Measurements from ENCODE around the gene GJB1.
"Not testable (repeated sequence)": the region's sequence is repeated elsewhere in the genome, so short reads cannot be mapped to it uniquely, and the experiment has no call there.

GJB1 gene

GRCh38 chrX:71222929-71223328, at the start of gene GJB1:
GJB1 (plus strand) TSS chrX:71223224; CDS start chrX:71223708, 484 bp downstream.
- DNase-seq (ENCODE audit: low spot score): no peak
- in situ Hi-C loops (cut with MboI; ENCODE audit: low pct_unique_long_range_greater_than_20kb, low sequenced_read_pairs, unreplicated experiment): no loop called here
- TF ChIP-seq, protein P1, sequence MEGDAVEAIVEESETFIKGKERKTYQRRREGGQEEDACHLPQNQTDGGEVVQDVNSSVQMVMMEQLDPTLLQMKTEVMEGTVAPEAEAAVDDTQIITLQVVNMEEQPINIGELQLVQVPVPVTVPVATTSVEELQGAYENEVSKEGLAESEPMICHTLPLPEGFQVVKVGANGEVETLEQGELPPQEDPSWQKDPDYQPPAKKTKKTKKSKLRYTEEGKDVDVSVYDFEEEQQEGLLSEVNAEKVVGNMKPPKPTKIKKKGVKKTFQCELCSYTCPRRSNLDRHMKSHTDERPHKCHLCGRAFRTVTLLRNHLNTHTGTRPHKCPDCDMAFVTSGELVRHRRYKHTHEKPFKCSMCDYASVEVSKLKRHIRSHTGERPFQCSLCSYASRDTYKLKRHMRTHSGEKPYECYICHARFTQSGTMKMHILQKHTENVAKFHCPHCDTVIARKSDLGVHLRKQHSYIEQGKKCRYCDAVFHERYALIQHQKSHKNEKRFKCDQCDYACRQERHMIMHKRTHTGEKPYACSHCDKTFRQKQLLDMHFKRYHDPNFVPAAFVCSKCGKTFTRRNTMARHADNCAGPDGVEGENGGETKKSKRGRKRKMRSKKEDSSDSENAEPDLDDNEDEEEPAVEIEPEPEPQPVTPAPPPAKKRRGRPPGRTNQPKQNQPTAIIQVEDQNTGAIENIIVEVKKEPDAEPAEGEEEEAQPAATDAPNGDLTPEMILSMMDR (IDR thresholded peaks at IDR 0.05; ENCODE audit: extremely low read depth, insufficient read depth, missing control alignments): no peak

DNA sequence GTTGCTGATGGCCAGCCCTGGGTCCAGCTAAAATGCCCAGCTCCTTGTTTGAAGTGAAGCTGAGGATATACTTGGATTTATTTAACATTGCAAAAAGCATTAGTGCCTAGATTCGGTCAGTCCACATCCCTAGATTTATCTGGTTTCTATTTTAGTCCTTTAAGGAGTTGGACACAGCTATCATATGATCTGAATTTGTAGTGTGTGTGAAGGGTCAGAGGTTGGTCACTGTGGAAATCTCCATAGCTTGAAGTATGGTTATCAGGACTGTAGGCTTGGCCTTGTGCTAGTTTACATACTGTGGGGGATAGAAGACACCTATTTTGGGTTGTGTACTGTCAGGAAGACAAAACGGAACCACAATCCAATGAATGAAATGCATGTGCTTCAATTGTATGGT, 49.6 kb upstream of the GJB1 start:
- TF ChIP-seq, protein P1 (IDR thresholded peaks at IDR 0.05; ENCODE audit: extremely low read depth, insufficient read depth, missing control alignments): no peak
- in situ Hi-C loops (cut with MboI; ENCODE audit: low pct_unique_long_range_greater_than_20kb, low sequenced_read_pairs, unreplicated experiment): loop anchor here (10.0 kb wide), 1 partner anchor 179 kb away; no protein-coding TSS in a partner anchor

GRCh38 chrX:71174795-71175194, 48.2 kb upstream of the GJB1 start:
- in situ Hi-C loops (cut with MboI; ENCODE audit: low pct_unique_long_range_greater_than_20kb, low sequenced_read_pairs, unreplicated experiment): loop anchor here (10.0 kb wide), 1 partner anchor 180 kb away; no protein-coding TSS in a partner anchor
- TF ChIP-seq, protein P1 (IDR thresholded peaks at IDR 0.05; ENCODE audit: extremely low read depth, insufficient read depth, missing control alignments): no peak
- no peak for DNase-seq (ENCODE audit: low spot score)

More for the DNA sequence above, 49.6 kb upstream of the GJB1 start:
- no peak for DNase-seq (ENCODE audit: low spot score)

DNA sequence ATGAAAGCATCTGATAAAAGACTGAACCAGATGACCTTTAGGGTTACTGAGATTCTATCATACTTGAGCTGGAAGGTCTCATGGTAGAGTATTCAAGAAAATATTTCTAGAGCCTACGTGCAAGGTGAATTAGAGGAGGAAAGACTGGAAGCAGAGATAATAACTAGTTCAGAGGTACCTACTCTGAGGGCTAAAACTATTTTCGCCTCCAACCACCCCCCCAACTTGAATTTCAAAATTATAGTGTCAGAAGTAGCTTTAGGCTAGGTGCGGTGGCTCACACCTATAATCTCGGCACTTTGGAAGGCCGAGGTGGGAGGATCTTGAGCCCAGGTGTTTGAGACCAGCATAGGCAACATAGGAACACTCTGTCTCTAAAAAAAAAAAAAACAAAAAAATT, 47.5 kb upstream of the GJB1 start:
- in situ Hi-C loops (cut with MboI; ENCODE audit: low pct_unique_long_range_greater_than_20kb, low sequenced_read_pairs, unreplicated experiment): loop anchor here (10.0 kb wide), 1 partner anchor 181 kb away; no protein-coding TSS in a partner anchor
- TF ChIP-seq, protein P1 (IDR thresholded peaks at IDR 0.05; ENCODE audit: extremely low read depth, insufficient read depth, missing control alignments): no peak

DNA sequence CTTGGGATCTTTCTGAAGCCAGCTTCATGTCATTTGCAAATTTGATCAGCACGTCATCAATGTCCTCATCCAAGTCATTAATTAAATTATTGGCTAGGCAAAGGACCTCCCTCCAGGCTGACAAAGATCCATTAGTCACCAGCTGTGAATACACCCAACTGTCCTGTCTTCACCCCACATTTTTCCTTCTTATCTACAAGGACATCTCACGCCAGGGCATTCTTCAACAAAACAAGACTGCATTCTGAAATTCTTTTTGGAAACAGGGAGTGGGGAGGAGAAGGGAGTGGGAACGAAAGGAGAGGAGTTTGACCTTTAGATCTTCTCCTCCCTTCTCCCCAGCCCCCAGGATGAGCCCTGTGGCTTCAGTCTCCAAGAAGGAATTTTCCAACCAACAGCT, 45.7 kb upstream of the GJB1 start:
- TF ChIP-seq, protein P1 (IDR thresholded peaks at IDR 0.05; ENCODE audit: extremely low read depth, insufficient read depth, missing control alignments): no peak
- in situ Hi-C loops (cut with MboI; ENCODE audit: low pct_unique_long_range_greater_than_20kb, low sequenced_read_pairs, unreplicated experiment): loop anchor here (10.0 kb wide), 1 partner anchor 183 kb away; no protein-coding TSS in a partner anchor
- no peak for DNase-seq (ENCODE audit: low spot score)

More for the DNA sequence above, 47.5 kb upstream of the GJB1 start:
- DNase-seq (ENCODE audit: low spot score): no peak

- TF ChIP-seq, protein P1 (IDR thresholded peaks at IDR 0.05; ENCODE audit: extremely low read depth, insufficient read depth, missing control alignments): peak; percentile 81
- DNase-seq (ENCODE audit: low spot score): peak; percentile 64
- in situ Hi-C loops (cut with MboI; ENCODE audit: low pct_unique_long_range_greater_than_20kb, low sequenced_read_pairs, unreplicated experiment): loop anchor here (10.0 kb wide), 1 partner anchor 184 kb away; no protein-coding TSS in a partner anchor
Observed at GRCh38 chrX:71178908-71179307, 44.1 kb upstream of the GJB1 start.

GRCh38 chrX:71180579-71181265, 42.3 kb upstream of the GJB1 start:
- in situ Hi-C loops (cut with MboI; ENCODE audit: low pct_unique_long_range_greater_than_20kb, low sequenced_read_pairs, unreplicated experiment); DNase-seq (ENCODE audit: low spot score): not testable (repeated sequence)
